C4-2B (cell line): ENCODE results near the gene TWIST2.

Source experiments
- ZFX ChIP-seq: fragments of 450-650 bp; IDR thresholded peaks from 2 replicates; pipeline ENCODE4 v1.6.1; 2017
- TF ChIP-seq, protein P1 (sequence below): fragments of 450-650 bp; conservative IDR thresholded peaks from 2 replicates; pipeline ENCODE4 v1.5.1; 2017; ENCODE audit warnings: mild to moderate bottlenecking

DNA sequence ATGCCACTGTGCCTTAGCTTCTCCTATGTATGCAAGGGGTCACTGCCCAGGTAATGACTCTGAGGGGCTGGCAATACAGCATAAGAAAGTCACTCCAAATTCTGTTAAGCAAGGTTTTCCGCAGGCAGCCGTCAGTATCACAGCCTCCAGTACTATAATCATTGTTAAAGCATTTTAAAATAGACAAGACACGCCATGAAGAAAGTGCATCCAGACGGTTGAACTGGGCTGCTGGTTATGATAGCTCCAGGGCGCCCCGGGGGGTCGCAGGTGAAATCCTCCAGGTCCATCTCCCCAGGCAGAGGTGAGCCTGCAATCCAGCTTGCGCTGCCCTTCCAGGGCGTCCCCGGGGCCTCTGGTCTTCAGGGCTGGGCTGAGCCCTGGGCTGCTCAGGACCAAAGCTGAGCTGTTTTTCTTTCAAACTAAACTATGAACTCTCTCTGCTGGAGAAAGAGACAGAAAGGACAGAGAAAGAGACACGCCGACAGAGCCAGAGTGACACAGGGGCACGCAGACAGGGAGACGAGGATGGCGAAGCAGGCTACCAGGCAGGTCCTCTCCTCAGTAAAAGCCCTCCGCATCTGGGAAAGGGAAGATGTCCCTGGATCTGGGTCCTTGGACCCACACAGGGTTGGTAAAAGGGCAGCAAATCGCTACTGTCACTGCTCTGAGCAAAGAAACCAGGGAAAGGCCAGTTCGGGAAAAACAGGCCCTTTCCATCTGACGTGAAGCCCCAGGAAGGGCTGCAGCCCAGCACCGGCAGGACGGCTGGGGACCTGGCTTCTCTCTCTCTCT lies 2.1 kb upstream of the TWIST2 start:
- TF ChIP-seq, protein P1, sequence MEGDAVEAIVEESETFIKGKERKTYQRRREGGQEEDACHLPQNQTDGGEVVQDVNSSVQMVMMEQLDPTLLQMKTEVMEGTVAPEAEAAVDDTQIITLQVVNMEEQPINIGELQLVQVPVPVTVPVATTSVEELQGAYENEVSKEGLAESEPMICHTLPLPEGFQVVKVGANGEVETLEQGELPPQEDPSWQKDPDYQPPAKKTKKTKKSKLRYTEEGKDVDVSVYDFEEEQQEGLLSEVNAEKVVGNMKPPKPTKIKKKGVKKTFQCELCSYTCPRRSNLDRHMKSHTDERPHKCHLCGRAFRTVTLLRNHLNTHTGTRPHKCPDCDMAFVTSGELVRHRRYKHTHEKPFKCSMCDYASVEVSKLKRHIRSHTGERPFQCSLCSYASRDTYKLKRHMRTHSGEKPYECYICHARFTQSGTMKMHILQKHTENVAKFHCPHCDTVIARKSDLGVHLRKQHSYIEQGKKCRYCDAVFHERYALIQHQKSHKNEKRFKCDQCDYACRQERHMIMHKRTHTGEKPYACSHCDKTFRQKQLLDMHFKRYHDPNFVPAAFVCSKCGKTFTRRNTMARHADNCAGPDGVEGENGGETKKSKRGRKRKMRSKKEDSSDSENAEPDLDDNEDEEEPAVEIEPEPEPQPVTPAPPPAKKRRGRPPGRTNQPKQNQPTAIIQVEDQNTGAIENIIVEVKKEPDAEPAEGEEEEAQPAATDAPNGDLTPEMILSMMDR, result no peak
- no peak for TF ChIP-seq ZFX
